ENCODE measurements around the gene PPP1R1C. TPM values are rescaled to one million over a fixed set of nuclear protein-coding genes. Genes with fewer than 3 reads are reported as not detected.
A peak's percentile ranks its signal among the peaks of the same experiment; 100 is the strongest.

PPP1R1C gene
- total and polyA plus RNA-seq, 2 experiments from 2014 or later, result 3.5 to 18.8 TPM

DNA sequence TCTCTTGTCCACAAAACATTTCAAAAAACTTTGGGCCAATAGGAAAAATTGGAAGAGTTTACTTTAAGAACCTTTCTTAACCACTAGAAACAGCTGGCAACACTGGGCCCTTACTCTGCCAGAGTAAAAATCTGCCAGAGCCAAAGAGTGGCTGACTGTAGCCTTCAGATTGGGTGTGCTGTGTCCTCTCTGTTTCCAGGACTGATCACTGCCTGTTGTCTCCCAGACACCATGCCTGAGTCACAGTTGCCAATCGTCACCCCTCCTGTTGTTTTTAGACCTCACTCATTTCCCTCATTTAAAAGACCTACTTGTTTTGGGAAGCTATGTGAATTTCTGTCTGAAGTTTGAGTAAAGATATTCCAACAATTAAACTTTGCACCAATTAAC lies 159.1 kb downstream of the PPP1R1C start:
- Histone ChIP-seq H3K79me2 (replicated peaks; ENCODE audit: insufficient read depth) (no peaks in the 10 kb centered on the region), H3K9me2 (ENCODE audit: insufficient read depth) (no peaks in the 10 kb centered on the region), H3K4me1 (ENCODE audit: insufficient read depth) (peaks cover 3% of the 10 kb centered on the region; the same call in 1 of the 2 replicates), H3K27me3 (ENCODE audit: insufficient read depth) (no peaks in the 10 kb centered on the region), H3K36me3 (ENCODE audit: insufficient read depth) (no peaks in the 10 kb centered on the region), H3F3A (replicated peaks; ENCODE audit: low read depth) (no peaks in the 10 kb centered on the region), H2AFZ (peak overlapping the region; percentile 15; the same call in 1 of the 2 replicates), H3K4me3 (no peak overlapping the region), H3K4me2 (no peak overlapping the region), H4K20me1 (replicated peaks; ENCODE audit: insufficient read depth) (no peaks in the 10 kb centered on the region), H3K27ac (ENCODE audit: low read depth) (no peak overlapping the region)
- no peak overlapping the region for H3K27ac Mint-ChIP-seq
- DNase-seq (ENCODE audit: low spot score), result no peak
- H3K27me3 Mint-ChIP-seq (ENCODE audit: insufficient read depth, low read depth, poor library complexity), result no peaks in the 10 kb centered on the region
- peak; percentile 56; the same call in 2 of the 3 replicates for ATAC-seq
- H3K36me3 Mint-ChIP-seq (ENCODE audit: low read depth), result no peaks in the 10 kb centered on the region
- no peaks in the 10 kb centered on the region for H3K9me3 Mint-ChIP-seq
- no peak overlapping the region for H3K4me3 Mint-ChIP-seq
- TF ChIP-seq, protein P1, sequence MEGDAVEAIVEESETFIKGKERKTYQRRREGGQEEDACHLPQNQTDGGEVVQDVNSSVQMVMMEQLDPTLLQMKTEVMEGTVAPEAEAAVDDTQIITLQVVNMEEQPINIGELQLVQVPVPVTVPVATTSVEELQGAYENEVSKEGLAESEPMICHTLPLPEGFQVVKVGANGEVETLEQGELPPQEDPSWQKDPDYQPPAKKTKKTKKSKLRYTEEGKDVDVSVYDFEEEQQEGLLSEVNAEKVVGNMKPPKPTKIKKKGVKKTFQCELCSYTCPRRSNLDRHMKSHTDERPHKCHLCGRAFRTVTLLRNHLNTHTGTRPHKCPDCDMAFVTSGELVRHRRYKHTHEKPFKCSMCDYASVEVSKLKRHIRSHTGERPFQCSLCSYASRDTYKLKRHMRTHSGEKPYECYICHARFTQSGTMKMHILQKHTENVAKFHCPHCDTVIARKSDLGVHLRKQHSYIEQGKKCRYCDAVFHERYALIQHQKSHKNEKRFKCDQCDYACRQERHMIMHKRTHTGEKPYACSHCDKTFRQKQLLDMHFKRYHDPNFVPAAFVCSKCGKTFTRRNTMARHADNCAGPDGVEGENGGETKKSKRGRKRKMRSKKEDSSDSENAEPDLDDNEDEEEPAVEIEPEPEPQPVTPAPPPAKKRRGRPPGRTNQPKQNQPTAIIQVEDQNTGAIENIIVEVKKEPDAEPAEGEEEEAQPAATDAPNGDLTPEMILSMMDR (conservative IDR thresholded peaks at IDR 0.05; ENCODE audit: low read depth in 2 of 2), result no peak
- no peak for TF ChIP-seq NANOG (IDR thresholded peaks at IDR 0.05; ENCODE audit: borderline replicate concordance)
- TF ChIP-seq POLR2AphosphoS5 (IDR thresholded peaks at IDR 0.05; ENCODE audit: low read depth), result no peak
- H3K4me1 Mint-ChIP-seq, result peaks cover 15% of the 10 kb centered on the region

DNA sequence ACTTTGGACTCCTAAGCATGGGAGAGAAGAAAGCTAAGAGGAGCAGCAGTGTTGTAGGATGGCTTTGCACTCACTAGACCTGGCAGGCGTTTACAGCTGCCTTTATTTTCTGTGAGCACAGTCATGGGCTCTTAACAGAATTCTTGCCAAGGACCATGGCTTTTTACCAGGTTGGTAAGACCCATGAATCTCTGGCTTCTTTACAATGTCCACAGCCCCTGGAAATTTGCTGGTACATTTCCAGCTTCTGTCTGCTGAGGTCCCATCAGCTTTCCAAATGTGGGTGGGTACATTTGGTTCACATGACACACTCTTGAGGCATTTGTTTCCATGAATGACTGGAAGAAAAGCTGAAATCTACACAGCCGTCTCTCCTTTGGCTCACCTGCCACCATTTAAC lies 162.7 kb downstream of the PPP1R1C start:
- Histone ChIP-seq H3K27ac (ENCODE audit: low read depth) (no peak overlapping the region), H3K9me2 (ENCODE audit: insufficient read depth) (no peaks in the 10 kb centered on the region), H2AFZ (peak overlapping the region; percentile 80), H3K4me1 (ENCODE audit: insufficient read depth) (peaks cover 3% of the 10 kb centered on the region; the same call in 1 of the 2 replicates), H3K4me2 (no peak overlapping the region), H3K36me3 (ENCODE audit: insufficient read depth) (no peaks in the 10 kb centered on the region), H3F3A (replicated peaks; ENCODE audit: low read depth) (no peaks in the 10 kb centered on the region), H4K20me1 (replicated peaks; ENCODE audit: insufficient read depth) (no peaks in the 10 kb centered on the region), H3K79me2 (replicated peaks; ENCODE audit: insufficient read depth) (no peaks in the 10 kb centered on the region), H3K4me3 (no peak overlapping the region), H3K27me3 (ENCODE audit: insufficient read depth) (no peaks in the 10 kb centered on the region)
- TF ChIP-seq ETS1 (IDR thresholded peaks at IDR 0.05), result no peak
- no peak for TF ChIP-seq NANOG (IDR thresholded peaks at IDR 0.05; ENCODE audit: borderline replicate concordance)
- TF ChIP-seq ZNF462 (CRISPR knock-in tag; IDR thresholded peaks at IDR 0.05), result no peak
- TF ChIP-seq, protein P2, sequence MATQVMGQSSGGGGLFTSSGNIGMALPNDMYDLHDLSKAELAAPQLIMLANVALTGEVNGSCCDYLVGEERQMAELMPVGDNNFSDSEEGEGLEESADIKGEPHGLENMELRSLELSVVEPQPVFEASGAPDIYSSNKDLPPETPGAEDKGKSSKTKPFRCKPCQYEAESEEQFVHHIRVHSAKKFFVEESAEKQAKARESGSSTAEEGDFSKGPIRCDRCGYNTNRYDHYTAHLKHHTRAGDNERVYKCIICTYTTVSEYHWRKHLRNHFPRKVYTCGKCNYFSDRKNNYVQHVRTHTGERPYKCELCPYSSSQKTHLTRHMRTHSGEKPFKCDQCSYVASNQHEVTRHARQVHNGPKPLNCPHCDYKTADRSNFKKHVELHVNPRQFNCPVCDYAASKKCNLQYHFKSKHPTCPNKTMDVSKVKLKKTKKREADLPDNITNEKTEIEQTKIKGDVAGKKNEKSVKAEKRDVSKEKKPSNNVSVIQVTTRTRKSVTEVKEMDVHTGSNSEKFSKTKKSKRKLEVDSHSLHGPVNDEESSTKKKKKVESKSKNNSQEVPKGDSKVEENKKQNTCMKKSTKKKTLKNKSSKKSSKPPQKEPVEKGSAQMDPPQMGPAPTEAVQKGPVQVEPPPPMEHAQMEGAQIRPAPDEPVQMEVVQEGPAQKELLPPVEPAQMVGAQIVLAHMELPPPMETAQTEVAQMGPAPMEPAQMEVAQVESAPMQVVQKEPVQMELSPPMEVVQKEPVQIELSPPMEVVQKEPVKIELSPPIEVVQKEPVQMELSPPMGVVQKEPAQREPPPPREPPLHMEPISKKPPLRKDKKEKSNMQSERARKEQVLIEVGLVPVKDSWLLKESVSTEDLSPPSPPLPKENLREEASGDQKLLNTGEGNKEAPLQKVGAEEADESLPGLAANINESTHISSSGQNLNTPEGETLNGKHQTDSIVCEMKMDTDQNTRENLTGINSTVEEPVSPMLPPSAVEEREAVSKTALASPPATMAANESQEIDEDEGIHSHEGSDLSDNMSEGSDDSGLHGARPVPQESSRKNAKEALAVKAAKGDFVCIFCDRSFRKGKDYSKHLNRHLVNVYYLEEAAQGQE (IDR thresholded peaks at IDR 0.05; ENCODE audit: unreplicated experiment), result no peak
- TF ChIP-seq EZH2 (IDR thresholded peaks at IDR 0.05; ENCODE audit: low read depth, unreplicated experiment), result no peak
- TF ChIP-seq EZH2phosphoT487 (IDR thresholded peaks at IDR 0.05; ENCODE audit: unreplicated experiment), result no peak
- no peak for TF ChIP-seq POLR2AphosphoS5 (IDR thresholded peaks at IDR 0.05; ENCODE audit: low read depth)
- TF ChIP-seq STAT1 (IDR thresholded peaks at IDR 0.05; ENCODE audit: unreplicated experiment), result no peak
- Mint-ChIP-seq H3K36me3 (ENCODE audit: low read depth) (no peaks in the 10 kb centered on the region), H3K4me3 (no peak overlapping the region), H3K4me1 (peaks cover 12% of the 10 kb centered on the region; the same call in 2 of the 3 replicates), H3K9me3 (no peaks in the 10 kb centered on the region), H3K27me3 (ENCODE audit: insufficient read depth, low read depth, poor library complexity) (peaks cover 2% of the 10 kb centered on the region), H3K27ac (0 out of 2 replicates have a peak overlapping the region, but pooled peaks have one; percentile 5)
- ATAC-seq (no peak), DNase-seq (ENCODE audit: low spot score) (no peak)

Data from GM23338 (cell line).